WTC11 (cell line): ENCODE results near the gene CRTC2. TPM values are rescaled to one million over a fixed set of nuclear protein-coding genes. Genes with fewer than 3 reads are reported as not detected.

Experiments used
- ATAC-seq: fragments of 200-7000 bp; cut with Tn5 transposase; 2 replicates; pipeline ENCODE4 v1.10.0; 2021; ENCODE audit warnings: mild to moderate bottlenecking, moderate library complexity
- CTCF ChIA-PET: fragments of 300-600 bp; sonication (Branson Sonifier 250); formaldehyde crosslinking; loops from one replicate; lab custom pipeline; 2021; ENCODE audit warnings: antibody characterized with exemption; lab: Charles Lee
- POLR2A ChIA-PET: fragments of 350-600 bp; sonication (Branson Sonifier 250); formaldehyde crosslinking; loops from one replicate; lab custom pipeline; 2021; ENCODE audit warnings: antibody characterized with exemption; lab: Charles Lee
- DNase-seq: peaks from one replicate; pipeline ENCODE4 v3.0.0; 2021; ENCODE audit warnings: low spot score
- H3K27ac Mint-ChIP-seq: 2 replicates; pipeline ENCODE4 v1.8.0; 2021; ENCODE audit warnings: mixed read lengths
- H3K27me3 Mint-ChIP-seq: 2 replicates; pipeline ENCODE4 v1.8.0; 2021; ENCODE audit warnings: low read depth, mild to moderate bottlenecking, moderate library complexity, mixed read lengths
- H3K36me3 Mint-ChIP-seq: 2 replicates; pipeline ENCODE4 v1.8.0; 2021; ENCODE audit warnings: mixed read lengths
- H3K4me1 Mint-ChIP-seq: 2 replicates; pipeline ENCODE4 v1.8.0; 2022; ENCODE audit warnings: mixed read lengths
- H3K4me3 Mint-ChIP-seq: 2 replicates; pipeline ENCODE4 v1.8.0; 2021; ENCODE audit warnings: mild to moderate bottlenecking, moderate library complexity, mixed read lengths
- H3K9me3 Mint-ChIP-seq: 2 replicates; pipeline ENCODE4 v1.8.0; 2021; ENCODE audit warnings: mixed read lengths
- ETV6 ChIP-seq: sonication (generic); formaldehyde crosslinking; IDR thresholded peaks from 2 replicates; pipeline ENCODE4 v1.8.1; 2022; ENCODE audit warnings: mild to moderate bottlenecking, missing genetic modification reagents
- FOXK1 ChIP-seq: sonication (generic); formaldehyde crosslinking; IDR thresholded peaks from 2 replicates; pipeline ENCODE4 v1.8.0; 2022; ENCODE audit warnings: mild to moderate bottlenecking, moderate library complexity, missing genetic modification reagents
- GRHL2 ChIP-seq: fragments of 250-450 bp; sonication (Bioruptor Pico); IDR thresholded peaks from 2 replicates; pipeline ENCODE4 v1.8.0; 2022; ENCODE audit warnings: mild to moderate bottlenecking, moderate library complexity; ENCODE audit not compliant: insufficient replicate concordance, severe bottlenecking
- HMGA2 ChIP-seq: fragments of 250-450 bp; sonication (Bioruptor Pico); IDR thresholded peaks from 2 replicates; pipeline ENCODE4 v1.4.0; 2021; ENCODE audit warnings: mild to moderate bottlenecking, moderate library complexity
- IRF1 ChIP-seq: sonication (generic); formaldehyde crosslinking; IDR thresholded peaks from 2 replicates; pipeline ENCODE4 v1.8.0; 2023; ENCODE audit warnings: missing genetic modification reagents
- IRF2 ChIP-seq: sonication (generic); formaldehyde crosslinking; IDR thresholded peaks from 2 replicates; pipeline ENCODE4 v1.8.0; 2022; ENCODE audit warnings: low read depth, missing genetic modification reagents, borderline replicate concordance
- MAX ChIP-seq: sonication (generic); formaldehyde crosslinking; IDR thresholded peaks from 2 replicates; pipeline ENCODE4 v1.8.0; 2022; ENCODE audit warnings: mild to moderate bottlenecking, missing genetic modification reagents
- MYBL2 ChIP-seq: sonication (generic); formaldehyde crosslinking; IDR thresholded peaks from 2 replicates; pipeline ENCODE4 v1.8.1; 2023; ENCODE audit warnings: mild to moderate bottlenecking, moderate library complexity, missing genetic modification reagents
- NR1H2 ChIP-seq: sonication (generic); formaldehyde crosslinking; IDR thresholded peaks from 2 replicates; pipeline ENCODE4 v1.9.0; 2021; ENCODE audit warnings: mild to moderate bottlenecking, moderate library complexity, missing genetic modification reagents
- NR3C1 ChIP-seq: sonication (generic); formaldehyde crosslinking; conservative IDR thresholded peaks from 2 replicates; pipeline ENCODE4 v1.8.1; 2023; ENCODE audit warnings: low read depth, mild to moderate bottlenecking, missing genetic modification reagents
- RORB ChIP-seq: fragments of 250-450 bp; sonication (Bioruptor Pico); IDR thresholded peaks from 2 replicates; pipeline ENCODE4 v1.9.0; 2021; ENCODE audit warnings: mild to moderate bottlenecking
- SOX15 ChIP-seq: fragments of 250-450 bp; sonication (Bioruptor Pico); IDR thresholded peaks from 2 replicates; pipeline ENCODE4 v1.9.0; 2021; ENCODE audit warnings: mild to moderate bottlenecking
- ZBTB21 ChIP-seq: sonication (generic); formaldehyde crosslinking; IDR thresholded peaks from 2 replicates; pipeline ENCODE4 v1.8.1; 2023; ENCODE audit warnings: mild to moderate bottlenecking, missing genetic modification reagents, borderline replicate concordance
- ZNF263 ChIP-seq: sonication (generic); formaldehyde crosslinking; IDR thresholded peaks from 2 replicates; pipeline ENCODE4 v1.8.1; 2022; ENCODE audit warnings: low read depth, mild to moderate bottlenecking, moderate library complexity, missing genetic modification reagents
- ZNF317 ChIP-seq: sonication (generic); formaldehyde crosslinking; IDR thresholded peaks from 2 replicates; pipeline ENCODE4 v1.8.1; 2023; ENCODE audit warnings: low read depth, mild to moderate bottlenecking, moderate library complexity, missing genetic modification reagents, borderline replicate concordance
- ZNF416 ChIP-seq: fragments of 250-450 bp; sonication (Bioruptor Pico); IDR thresholded peaks from 2 replicates; pipeline ENCODE4 v1.9.0; 2021; ENCODE audit warnings: mild to moderate bottlenecking, inconsistent platforms
- ZNF425 ChIP-seq: fragments of 250-450 bp; sonication (Bioruptor Pico); conservative IDR thresholded peaks from 2 replicates; pipeline ENCODE4 v1.9.0; 2021; ENCODE audit warnings: mild to moderate bottlenecking
- ZNF532 ChIP-seq: fragments of 250-450 bp; sonication (Bioruptor Pico); IDR thresholded peaks from 2 replicates; pipeline ENCODE4 v1.9.0; 2021; ENCODE audit warnings: mild to moderate bottlenecking, borderline replicate concordance
- total RNA-seq: library from RNA; stranded (reverse); gene quantifications from 3 replicates; pipeline ENCODE4 v1.2.3, GENCODE V29; 2021
- TF ChIP-seq, protein P1 (sequence below): sonication (generic); formaldehyde crosslinking; conservative IDR thresholded peaks from 2 replicates; pipeline ENCODE4 v1.8.1; 2023; ENCODE audit warnings: mild to moderate bottlenecking, low read depth, missing genetic modification reagents, moderate library complexity

CRTC2 gene
- total RNA-seq, 1 experiment from 2014 or later = 43.7 TPM

DNA sequence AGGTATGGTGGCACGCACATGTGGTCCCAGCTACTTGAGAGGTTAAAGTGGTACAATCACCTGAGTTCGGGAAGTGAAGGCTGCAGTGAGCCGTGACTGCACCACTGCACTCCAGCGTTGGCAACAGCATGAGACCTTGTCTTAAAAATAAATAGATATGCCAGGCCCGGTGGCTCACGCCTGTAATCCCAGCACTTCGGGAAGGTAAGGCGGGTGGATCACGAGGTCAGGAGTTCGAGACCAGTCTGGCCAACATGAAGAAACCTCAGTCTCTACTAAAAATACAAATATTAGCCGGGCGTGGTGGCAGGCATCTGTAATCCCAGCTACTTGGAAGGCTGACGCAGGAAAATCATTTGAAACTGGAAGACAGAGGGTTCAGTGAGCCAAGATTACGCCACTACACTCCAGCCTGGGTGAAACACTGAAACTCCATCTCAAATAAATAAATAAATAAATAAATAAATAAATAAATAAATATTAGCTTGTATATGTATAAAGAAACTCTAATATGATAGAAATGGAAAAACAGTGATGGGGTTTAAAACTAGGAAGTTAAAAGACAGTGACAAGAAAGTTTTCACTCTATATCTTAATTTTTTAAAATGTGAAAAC lies 54.5 kb downstream of the CRTC2 start:
- Mint-ChIP-seq H3K4me3 (no peak overlapping the region), H3K27ac (0 out of 2 replicates have a peak overlapping the region, but pooled peaks have one; percentile 73), H3K36me3 (peaks cover 23% of the 10 kb centered on the region), H3K4me1 (peaks cover 10% of the 10 kb centered on the region), H3K27me3 (no peaks in the 10 kb centered on the region), H3K9me3 (peaks cover 6% of the 10 kb centered on the region; the same call in 1 of the 2 replicates)
- TF ChIP-seq NR1H2 (CRISPR knock-in tag) (no peak), HMGA2 (CRISPR knock-in tag) (no peak), IRF2 (no peak), ZNF263 (CRISPR knock-in tag) (no peak), ETV6 (CRISPR knock-in tag) (no peak), ZNF532 (no peak), RORB (CRISPR knock-in tag) (no peak), ZBTB21 (CRISPR knock-in tag) (no peak), NR3C1 (CRISPR knock-in tag) (no peak), IRF1 (CRISPR knock-in tag) (no peak), ZNF425 (CRISPR knock-in tag) (no peak), ZNF416 (CRISPR knock-in tag) (no peak), SOX15 (no peak), GRHL2 (CRISPR knock-in tag) (no peak), FOXK1 (CRISPR knock-in tag) (no peak), MAX (CRISPR knock-in tag) (no peak), MYBL2 (CRISPR knock-in tag) (no peak), ZNF317 (CRISPR knock-in tag) (no peak)
- TF ChIP-seq, protein P1, sequence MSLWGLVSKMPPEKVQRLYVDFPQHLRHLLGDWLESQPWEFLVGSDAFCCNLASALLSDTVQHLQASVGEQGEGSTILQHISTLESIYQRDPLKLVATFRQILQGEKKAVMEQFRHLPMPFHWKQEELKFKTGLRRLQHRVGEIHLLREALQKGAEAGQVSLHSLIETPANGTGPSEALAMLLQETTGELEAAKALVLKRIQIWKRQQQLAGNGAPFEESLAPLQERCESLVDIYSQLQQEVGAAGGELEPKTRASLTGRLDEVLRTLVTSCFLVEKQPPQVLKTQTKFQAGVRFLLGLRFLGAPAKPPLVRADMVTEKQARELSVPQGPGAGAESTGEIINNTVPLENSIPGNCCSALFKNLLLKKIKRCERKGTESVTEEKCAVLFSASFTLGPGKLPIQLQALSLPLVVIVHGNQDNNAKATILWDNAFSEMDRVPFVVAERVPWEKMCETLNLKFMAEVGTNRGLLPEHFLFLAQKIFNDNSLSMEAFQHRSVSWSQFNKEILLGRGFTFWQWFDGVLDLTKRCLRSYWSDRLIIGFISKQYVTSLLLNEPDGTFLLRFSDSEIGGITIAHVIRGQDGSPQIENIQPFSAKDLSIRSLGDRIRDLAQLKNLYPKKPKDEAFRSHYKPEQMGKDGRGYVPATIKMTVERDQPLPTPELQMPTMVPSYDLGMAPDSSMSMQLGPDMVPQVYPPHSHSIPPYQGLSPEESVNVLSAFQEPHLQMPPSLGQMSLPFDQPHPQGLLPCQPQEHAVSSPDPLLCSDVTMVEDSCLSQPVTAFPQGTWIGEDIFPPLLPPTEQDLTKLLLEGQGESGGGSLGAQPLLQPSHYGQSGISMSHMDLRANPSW = no peak
- ATAC-seq (no peak), DNase-seq (no peak)
- ChIA-PET POLR2A (no interaction called here), CTCF (interaction anchor here (0.5 kb wide), 1 partner anchor 43 kb away, joined by 6 read pairs; the partner anchor contains the start of gene DENND4B)
